Limb (tissue), 2 donors: ENCODE results near the gene TRAF3.

ENCODE experiments used
- DNase-seq, 2 donors: peaks; one replicate each; pipeline ENCODE4 v3.0.0-alpha.2; 2016; ENCODE audit errors: extremely low spot score in 2 of 2

TRAF3 gene

GRCh38 chr14:102935756-102936155, 158.5 kb downstream of the TRAF3 start:
- no peak for DNase-seq

GRCh38 chr14:102937331-102938175, 160.3 kb downstream of the TRAF3 start:
- peak in 1 of 2 donors; percentile 22 for DNase-seq

GRCh38 chr14:102938191-102938590, 160.9 kb downstream of the TRAF3 start:
- no peak for DNase-seq

GRCh38 chr14:102939329-102939728, 162.1 kb downstream of the TRAF3 start:
- DNase-seq: no peak

- DNase-seq: no peak
Measured at GRCh38 chr14:102939820-102940561, 162.7 kb downstream of the TRAF3 start.

- DNase-seq: no peak
Measured at GRCh38 chr14:102940729-102941362, 163.6 kb downstream of the TRAF3 start.

- no peak for DNase-seq
Measured at GRCh38 chr14:102941419-102942011, 164.3 kb downstream of the TRAF3 start.

GRCh38 chr14:102942069-102942468, 164.8 kb downstream of the TRAF3 start:
- DNase-seq: no peak

GRCh38 chr14:102943454-102943853, 166.2 kb downstream of the TRAF3 start:
- no peak for DNase-seq

- DNase-seq: no peak
Measured at GRCh38 chr14:102943979-102944378, 166.7 kb downstream of the TRAF3 start.

- peak in 1 of 2 donors; percentile 23 for DNase-seq
Measured at GRCh38 chr14:102944448-102945330, 167.4 kb downstream of the TRAF3 start.

- DNase-seq: no peak
Measured at GRCh38 chr14:102945346-102946130, 168.3 kb downstream of the TRAF3 start.

- no peak for DNase-seq
Measured at GRCh38 chr14:102947321-102948103, 170.3 kb downstream of the TRAF3 start.

- no peak for DNase-seq
Measured at GRCh38 chr14:102948698-102949061, 171.4 kb downstream of the TRAF3 start.

- peak in 1 of 2 donors; percentile 31 for DNase-seq
Measured at GRCh38 chr14:102949062-102949800, 172.0 kb downstream of the TRAF3 start.

GRCh38 chr14:102949801-102950451, 172.7 kb downstream of the TRAF3 start:
- DNase-seq: no peak

- no peak for DNase-seq
Measured at GRCh38 chr14:102951034-102951433, 173.8 kb downstream of the TRAF3 start.

GRCh38 chr14:102951799-102952198, 174.6 kb downstream of the TRAF3 start:
- no peak for DNase-seq
